MM.1S (cell line): Measurements from ENCODE around the gene RNF144B.

Source experiments
- DNase-seq: peaks from one replicate; pipeline ENCODE4 v3.0.0-alpha.2; 2015
- H2AFZ ChIP-seq: fragments of 300-600 bp; sonication (generic); 2 replicates; pipeline ENCODE4 v1.6.0; 2016; ENCODE audit warnings: antibody characterized with exemption, low read length
- H3F3A ChIP-seq: fragments of 300-600 bp; sonication (generic); 2 replicates; pipeline ENCODE4 v1.6.1; 2016; ENCODE audit warnings: mild to moderate bottlenecking, antibody characterized with exemption, low read length, moderate library complexity, mixed read lengths; ENCODE audit not compliant: insufficient read depth
- H3K27ac ChIP-seq: fragments of 300-600 bp; sonication (generic); 2 replicates; pipeline ENCODE4 v1.5.1; 2016; ENCODE audit warnings: mild to moderate bottlenecking, low read length
- H3K27me3 ChIP-seq: fragments of 300-600 bp; sonication (generic); replicated peaks from 2 replicates; pipeline ENCODE4 v1.6.0; 2016; ENCODE audit warnings: low read length; ENCODE audit not compliant: insufficient read depth
- H3K36me3 ChIP-seq: fragments of 300-600 bp; sonication (generic); replicated peaks from 2 replicates; pipeline ENCODE4 v1.6.1; 2016; ENCODE audit warnings: mild to moderate bottlenecking, low read length, mixed read lengths; ENCODE audit not compliant: insufficient read depth
- H3K4me1 ChIP-seq: fragments of 300-600 bp; sonication (generic); 2 replicates; pipeline ENCODE4 v1.6.1; 2016; ENCODE audit warnings: low read length, mixed read lengths
- H3K4me2 ChIP-seq: fragments of 300-600 bp; sonication (generic); 2 replicates; pipeline ENCODE4 v1.6.0; 2016; ENCODE audit warnings: low read depth, low read length
- H3K4me3 ChIP-seq: fragments of 300-600 bp; sonication (generic); 2 replicates; pipeline ENCODE4 v1.5.1; 2016; ENCODE audit warnings: low read length, mixed read lengths
- H3K79me2 ChIP-seq: fragments of 300-600 bp; sonication (generic); 2 replicates; pipeline ENCODE4 v1.6.1; 2016; ENCODE audit warnings: mixed run types, low read length, mixed read lengths
- H3K9ac ChIP-seq: fragments of 300-600 bp; sonication (generic); 2 replicates; pipeline ENCODE4 v1.6.1; 2016; ENCODE audit warnings: low read length, mixed read lengths
- H3K9me2 ChIP-seq: fragments of 300-600 bp; sonication (generic); replicated peaks from 2 replicates; pipeline ENCODE4 v1.6.1; 2016; ENCODE audit warnings: mild to moderate bottlenecking, low read length, mixed read lengths; ENCODE audit not compliant: insufficient read depth
- H3K9me3 ChIP-seq: fragments of 300-600 bp; sonication (generic); replicated peaks from 2 replicates; pipeline ENCODE4 v1.6.1; 2016; ENCODE audit warnings: mild to moderate bottlenecking, low read length, mixed read lengths; ENCODE audit not compliant: insufficient read depth
- H4K20me1 ChIP-seq: fragments of 300-600 bp; sonication (generic); 2 replicates; pipeline ENCODE4 v1.6.1; 2016; ENCODE audit warnings: mild to moderate bottlenecking, low read length, moderate library complexity, mixed read lengths; ENCODE audit not compliant: insufficient read depth
- CTCF ChIP-seq: fragments of 300-600 bp; sonication (generic); IDR thresholded peaks from 2 replicates; pipeline ENCODE4 v1.5.1; 2016; ENCODE audit warnings: antibody characterized with exemption, low read length, mixed read lengths
- EZH2 ChIP-seq: fragments of 300-600 bp; sonication (generic); optimal IDR thresholded peaks from 2 replicates; pipeline ENCODE3; 2017; ENCODE audit warnings: low read depth, mild to moderate bottlenecking, antibody characterized with exemption, low read length, mixed read lengths
- EZH2phosphoT487 ChIP-seq: fragments of 300-600 bp; sonication (generic); IDR thresholded peaks from 2 replicates; pipeline ENCODE4 v1.6.1; 2018; ENCODE audit warnings: antibody characterized with exemption, low read length

Gene RNF144B

GRCh38 chr6:18433059-18433458, 45.9 kb downstream of the RNF144B start:
- no peaks in the 10 kb centered on the region for H3K27me3 ChIP-seq
- H3K36me3 ChIP-seq = no peaks in the 10 kb centered on the region
- no peaks in the 10 kb centered on the region for H3K79me2 ChIP-seq
- DNase-seq = no peak
- no peak overlapping the region for H2AFZ ChIP-seq
- H3K4me2 ChIP-seq = no peak overlapping the region
- no peaks in the 10 kb centered on the region for H3K9me2 ChIP-seq
- no peaks in the 10 kb centered on the region for H4K20me1 ChIP-seq
- no peaks in the 10 kb centered on the region for H3F3A ChIP-seq
- H3K9me3 ChIP-seq = no peaks in the 10 kb centered on the region
- no peaks in the 10 kb centered on the region for H3K4me1 ChIP-seq
- TF ChIP-seq EZH2phosphoT487 = no peak
- no peak for TF ChIP-seq EZH2
- no peak for TF ChIP-seq CTCF
- no peak overlapping the region for H3K4me3 ChIP-seq
- H3K9ac ChIP-seq = no peak overlapping the region
- no peak overlapping the region for H3K27ac ChIP-seq

- no peak overlapping the region for H3K9ac ChIP-seq
- no peaks in the 10 kb centered on the region for H3K4me1 ChIP-seq
- H3F3A ChIP-seq = peaks cover 4% of the 10 kb centered on the region; the same call in 1 of the 2 replicates
- no peaks in the 10 kb centered on the region for H3K79me2 ChIP-seq
- no peak overlapping the region for H3K27ac ChIP-seq
- H3K9me2 ChIP-seq = no peaks in the 10 kb centered on the region
- no peaks in the 10 kb centered on the region for H3K36me3 ChIP-seq
- no peak overlapping the region for H3K4me2 ChIP-seq
- no peak for TF ChIP-seq CTCF
- no peak for TF ChIP-seq EZH2phosphoT487
- TF ChIP-seq EZH2 = no peak
- no peak overlapping the region for H2AFZ ChIP-seq
- no peaks in the 10 kb centered on the region for H4K20me1 ChIP-seq
- no peaks in the 10 kb centered on the region for H3K27me3 ChIP-seq
- DNase-seq = no peak
- no peaks in the 10 kb centered on the region for H3K9me3 ChIP-seq
- H3K4me3 ChIP-seq = no peak overlapping the region
These were observed 49.2 kb downstream of the RNF144B start for GRCh38 chr6:18436341-18436740.

GRCh38 chr6:18439581-18439980, 52.4 kb downstream of the RNF144B start:
- H3K27ac ChIP-seq = no peak overlapping the region
- H3K9ac ChIP-seq = no peak overlapping the region
- no peaks in the 10 kb centered on the region for H3K9me2 ChIP-seq
- H3K27me3 ChIP-seq = no peaks in the 10 kb centered on the region
- H3K4me1 ChIP-seq = no peaks in the 10 kb centered on the region
- H3K4me2 ChIP-seq = no peak overlapping the region
- peak; percentile 14 for DNase-seq
- TF ChIP-seq EZH2phosphoT487 (no peak), CTCF (no peak)
- no peaks in the 10 kb centered on the region for H3K36me3 ChIP-seq
- H3K79me2 ChIP-seq = no peaks in the 10 kb centered on the region
- no peaks in the 10 kb centered on the region for H3K9me3 ChIP-seq
- H4K20me1 ChIP-seq = no peaks in the 10 kb centered on the region
- H3K4me3 ChIP-seq = no peak overlapping the region
- no peak overlapping the region for H2AFZ ChIP-seq
- H3F3A ChIP-seq = peaks cover 4% of the 10 kb centered on the region; the same call in 1 of the 2 replicates
